ENCODE results near the gene SPOCK2. TPM values are rescaled to one million over a fixed set of nuclear protein-coding genes. Genes with fewer than 3 reads are reported as not detected.

Gene SPOCK2
- total and polyA plus RNA-seq, 2 of the 13 experiments (the other 11 are each of a cell fraction or from before 2014, with no cell fraction given) = 8.6 to 30.6 TPM

DNA sequence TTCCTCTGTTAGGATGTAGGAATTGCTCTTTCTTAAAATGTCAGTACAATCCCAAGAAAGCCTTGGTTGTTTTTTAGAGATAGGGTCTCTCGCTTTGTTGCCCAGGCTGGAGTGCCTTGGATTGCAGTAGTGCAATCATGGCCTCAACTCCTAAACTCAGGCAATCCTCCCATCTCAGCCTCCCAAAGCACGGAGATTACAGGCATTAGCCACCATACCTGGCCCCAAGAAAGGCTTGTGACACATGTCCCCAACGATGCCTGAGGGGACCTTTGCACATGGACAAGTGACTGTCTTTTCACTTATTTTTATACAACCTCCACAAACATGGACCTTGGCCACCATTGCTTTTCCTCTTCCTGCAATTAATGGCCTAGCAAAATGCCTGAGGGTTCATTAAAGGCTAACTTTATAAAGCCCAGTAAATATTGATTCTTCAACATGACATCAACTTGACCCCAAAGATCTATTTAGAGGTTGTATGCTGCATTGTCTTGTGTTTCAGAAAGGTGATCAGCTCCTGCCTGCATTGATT, 10.0 kb upstream of the SPOCK2 start (continued):
- TF ChIP-seq HMGXB4 (CRISPR knock-in tag; IDR thresholded peaks at IDR 0.05; ENCODE audit: borderline replicate concordance in 1 of 2, low read depth in 1 of 2) (no peak), CREB3 (CRISPR knock-in tag; IDR thresholded peaks at IDR 0.05) (no peak), ZNF34 (CRISPR knock-in tag; IDR thresholded peaks at IDR 0.05; ENCODE audit: borderline replicate concordance) (no peak), TAF15 (IDR thresholded peaks at IDR 0.05; ENCODE audit: low read depth, low read length, poor library complexity, severe bottlenecking) (no peak), CHCHD3 (CRISPR knock-in tag; IDR thresholded peaks at IDR 0.05) (no peak), ZNF292 (CRISPR knock-in tag; IDR thresholded peaks at IDR 0.05; ENCODE audit: borderline replicate concordance, low read depth) (no peak), ZNF501 (CRISPR knock-in tag; IDR thresholded peaks at IDR 0.05) (no peak), CENPT (CRISPR knock-in tag; IDR thresholded peaks at IDR 0.05; ENCODE audit: low read depth) (no peak), ZFP1 (CRISPR knock-in tag; IDR thresholded peaks at IDR 0.05) (no peak; the same call in 1 of the 2 replicates), ZNF367 (CRISPR knock-in tag; IDR thresholded peaks at IDR 0.05; ENCODE audit: borderline replicate concordance) (no peak), SIN3B (IDR thresholded peaks at IDR 0.05; ENCODE audit: low read length) (no peak), SRSF1 (optimal IDR thresholded peaks at IDR 0.05; ENCODE audit: low read depth, low read length) (no peak), HDAC2 (CRISPR knock-in tag; IDR thresholded peaks at IDR 0.05) (peak; percentile 94), ARID5B (CRISPR knock-in tag; IDR thresholded peaks at IDR 0.05) (peak; percentile 96), SP4 (CRISPR knock-in tag; IDR thresholded peaks at IDR 0.05) (no peak), DMAP1 (CRISPR knock-in tag; IDR thresholded peaks at IDR 0.05) (peak; percentile 63; the same call in 1 of the 2 replicates), KLF11 (CRISPR knock-in tag; IDR thresholded peaks at IDR 0.05) (no peak), CBFB (CRISPR knock-in tag; IDR thresholded peaks at IDR 0.05) (peak; percentile 83; the same call in 1 of the 2 replicates)
- TF ChIP-seq, protein P1, sequence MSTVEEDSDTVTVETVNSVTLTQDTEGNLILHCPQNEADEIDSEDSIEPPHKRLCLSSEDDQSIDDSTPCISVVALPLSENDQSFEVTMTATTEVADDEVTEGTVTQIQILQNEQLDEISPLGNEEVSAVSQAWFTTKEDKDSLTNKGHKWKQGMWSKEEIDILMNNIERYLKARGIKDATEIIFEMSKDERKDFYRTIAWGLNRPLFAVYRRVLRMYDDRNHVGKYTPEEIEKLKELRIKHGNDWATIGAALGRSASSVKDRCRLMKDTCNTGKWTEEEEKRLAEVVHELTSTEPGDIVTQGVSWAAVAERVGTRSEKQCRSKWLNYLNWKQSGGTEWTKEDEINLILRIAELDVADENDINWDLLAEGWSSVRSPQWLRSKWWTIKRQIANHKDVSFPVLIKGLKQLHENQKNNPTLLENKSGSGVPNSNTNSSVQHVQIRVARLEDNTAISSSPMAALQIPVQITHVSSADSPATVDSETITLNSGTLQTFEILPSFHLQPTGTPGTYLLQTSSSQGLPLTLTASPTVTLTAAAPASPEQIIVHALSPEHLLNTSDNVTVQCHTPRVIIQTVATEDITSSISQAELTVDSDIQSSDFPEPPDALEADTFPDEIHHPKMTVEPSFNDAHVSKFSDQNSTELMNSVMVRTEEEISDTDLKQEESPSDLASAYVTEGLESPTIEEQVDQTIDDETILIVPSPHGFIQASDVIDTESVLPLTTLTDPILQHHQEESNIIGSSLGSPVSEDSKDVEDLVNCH (CRISPR knock-in tag; IDR thresholded peaks at IDR 0.05) = no peak

Data from HepG2 (cell line).